Stimulated activated CD4-positive, alpha-beta T cell treated with anti-CD3 and anti-CD28 coated beads, Interleukin-4, amount 100 ng/mL, for 24 hours (primary cell): ENCODE results near the gene LBP.
"Not testable (repeated sequence)": the region's sequence is repeated elsewhere in the genome, so short reads cannot be mapped to it uniquely, and the experiment has no call there.

Source experiments
- DNase-seq: peaks from one replicate; pipeline ENCODE4 v3.0.0-alpha.2; 2020

LBP gene

DNA sequence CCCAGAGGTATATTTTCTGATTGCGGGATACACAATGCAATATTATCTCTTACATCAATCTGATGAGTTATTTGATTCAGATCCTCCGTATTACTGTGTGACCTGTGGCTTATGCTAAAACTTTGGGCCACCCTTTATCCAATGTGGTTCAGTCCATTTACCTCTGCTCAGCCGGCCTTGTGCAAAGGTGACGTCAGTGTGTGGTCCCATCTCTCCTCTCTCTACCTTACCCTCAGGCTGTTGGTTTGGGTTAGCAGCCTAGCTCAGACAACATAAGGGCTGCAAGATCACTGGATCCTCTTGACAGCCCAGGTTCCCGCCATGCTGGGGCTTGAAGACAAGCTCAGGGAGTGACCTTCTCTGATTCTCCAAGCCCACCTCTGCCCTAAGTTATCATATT is 55.8 kb downstream of the LBP start:
- no peak for DNase-seq

DNA sequence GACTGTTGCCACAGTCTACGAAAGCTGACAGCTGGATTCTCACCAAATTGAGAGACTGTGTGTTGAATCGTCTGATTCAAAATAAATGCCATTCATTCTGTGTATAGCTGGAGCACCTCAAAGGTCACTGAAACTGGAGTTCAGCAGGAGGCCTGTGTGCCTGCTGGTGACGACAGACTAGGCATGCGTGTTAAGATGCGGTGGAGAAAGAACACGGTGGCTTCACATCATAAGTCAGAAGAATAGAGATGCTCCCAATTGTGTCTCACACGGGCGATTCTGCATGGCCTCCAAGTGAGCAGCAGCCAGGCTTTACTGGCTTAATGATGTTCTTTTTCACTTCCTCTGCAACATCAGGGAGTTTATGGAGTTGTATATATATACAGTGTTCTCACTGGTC is 56.5 kb downstream of the LBP start:
- DNase-seq: no peak

DNA sequence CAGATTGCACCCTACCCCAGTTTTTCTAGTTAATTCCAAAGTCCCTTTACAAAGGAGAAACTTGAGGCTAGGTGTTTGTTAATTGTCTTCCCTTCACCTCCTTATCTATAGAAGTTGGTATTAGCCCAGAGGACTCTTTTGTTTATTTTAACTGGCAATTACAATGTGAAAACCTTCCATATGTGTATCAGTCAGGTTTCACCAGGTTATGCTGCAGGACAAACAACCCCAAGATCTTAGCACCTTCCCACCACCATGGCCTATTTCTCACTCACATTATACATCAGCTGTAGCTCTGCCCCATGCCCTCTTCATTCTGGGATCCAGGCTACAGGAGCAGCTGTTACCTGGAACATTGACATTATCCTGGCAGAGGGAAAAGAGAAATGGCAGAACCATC is 57.7 kb downstream of the LBP start:
- no peak for DNase-seq

DNA sequence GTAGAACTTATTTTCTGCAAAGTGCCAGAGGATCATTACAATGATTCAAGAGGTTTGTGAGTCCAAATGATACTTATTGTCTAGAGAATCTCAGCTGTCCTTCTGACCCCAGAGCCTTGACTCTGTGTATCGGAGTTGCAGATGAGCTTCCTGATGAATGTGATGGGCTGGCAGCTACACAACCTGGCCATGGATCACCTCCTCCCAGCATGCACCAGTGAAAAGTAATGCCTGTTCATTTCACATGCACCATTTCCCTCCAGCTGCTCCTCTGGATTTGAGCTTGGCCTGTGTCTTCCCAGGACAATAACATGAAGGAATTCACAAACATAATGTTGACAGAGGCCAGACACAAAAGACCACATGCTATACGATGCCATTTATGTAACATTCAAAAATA is 58.9 kb downstream of the LBP start:
- DNase-seq: no peak

GRCh38 chr20:38406476-38406875 is 60.2 kb downstream of the LBP start:
- DNase-seq: no peak

- DNase-seq: no peak
Observed at GRCh38 chr20:38407321-38407720, 61.0 kb downstream of the LBP start.

DNA sequence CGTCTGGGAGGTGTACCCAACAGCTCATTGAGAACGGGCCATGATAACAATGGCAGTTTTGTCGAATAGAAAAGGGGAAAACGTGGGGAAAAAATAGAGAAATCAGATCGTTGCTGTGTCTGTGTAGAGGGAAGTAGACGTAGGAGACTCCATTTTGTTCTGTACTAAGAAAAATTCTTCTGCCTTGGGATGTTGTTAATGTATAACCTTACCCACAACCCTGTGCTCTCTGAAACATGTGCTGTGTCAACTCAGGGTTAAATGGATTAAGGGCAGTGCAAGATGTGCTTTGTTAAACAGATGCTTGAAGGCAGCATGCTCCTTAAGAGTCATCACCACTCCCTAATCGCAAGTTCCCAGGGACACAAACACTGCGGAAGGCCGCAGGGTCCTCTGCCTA is 61.5 kb downstream of the LBP start:
- DNase-seq: not testable (repeated sequence)

GRCh38 chr20:38412877-38413577 is 66.7 kb downstream of the LBP start:
- DNase-seq: no peak

- no peak for DNase-seq
Observed at GRCh38 chr20:38414769-38415450, 68.6 kb downstream of the LBP start.

GRCh38 chr20:38418509-38419204 is 72.4 kb downstream of the LBP start:
- DNase-seq: no peak

DNA sequence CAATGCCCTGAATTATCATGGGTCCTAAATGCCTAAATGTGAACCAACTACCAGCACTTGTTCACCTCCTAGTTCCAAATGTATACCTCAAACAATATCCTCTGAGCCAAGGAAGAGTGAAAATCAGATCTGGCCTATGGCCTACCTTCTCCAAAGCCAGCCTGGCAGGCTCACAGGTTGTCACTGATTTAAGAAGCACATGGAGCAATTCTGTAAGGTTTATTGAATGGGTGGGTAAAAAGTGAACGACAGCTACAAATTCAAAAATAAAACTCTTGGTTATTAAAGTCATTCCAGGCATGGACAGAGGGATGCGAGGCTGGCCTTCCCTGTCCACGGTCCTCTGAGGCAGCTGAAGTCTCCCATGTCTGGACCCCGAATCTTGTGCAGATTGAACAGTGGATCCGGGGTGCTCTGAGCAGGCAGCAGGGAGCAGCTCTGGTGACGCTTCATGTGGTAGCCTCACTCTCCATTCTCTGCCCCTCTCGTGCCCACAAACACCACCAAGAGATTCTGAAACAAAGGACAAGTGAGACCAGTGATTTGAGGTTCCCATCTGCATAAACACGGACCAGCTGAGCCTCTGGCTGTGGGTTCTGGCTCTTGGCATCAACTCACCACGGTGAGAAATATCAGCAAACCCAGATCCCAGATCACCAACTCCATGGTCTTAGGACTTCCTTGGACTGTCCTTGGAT is 74.3 kb downstream of the LBP start:
- DNase-seq: no peak

- DNase-seq: no peak
Observed at GRCh38 chr20:38421915-38422314, 75.6 kb downstream of the LBP start.

DNA sequence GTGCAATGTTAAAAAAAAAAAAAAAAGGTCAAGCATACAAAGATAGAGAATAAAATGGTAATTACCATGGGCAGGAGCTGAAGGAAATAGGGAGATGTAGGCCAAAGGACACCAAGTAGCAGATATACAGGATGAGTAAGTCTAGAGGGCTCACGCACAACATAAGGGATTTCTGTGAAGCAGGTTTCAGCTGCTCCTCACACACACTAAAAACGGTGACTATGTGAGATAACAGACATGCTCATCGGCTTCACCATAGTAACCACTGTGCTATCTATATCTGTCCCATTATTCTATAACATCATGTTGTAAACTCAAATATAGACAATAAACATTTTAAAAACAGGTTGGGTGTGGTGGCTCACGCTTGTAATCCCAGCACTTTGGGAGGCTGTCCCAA is 77.3 kb downstream of the LBP start:
- no peak for DNase-seq

GRCh38 chr20:38424401-38424800 is 78.1 kb downstream of the LBP start:
- DNase-seq: no peak

- DNase-seq: peak; percentile 51
Observed at GRCh38 chr20:38426006-38426897, 80.0 kb downstream of the LBP start.
